Germinal center (tissue), 1 donor: ENCODE data around the gene PHF19.

Experiments
- DNase-seq: peaks from one replicate; pipeline ENCODE4 v3.0.0; 2012; ENCODE audit warnings: mixed read lengths, low spot score

PHF19 gene

DNA sequence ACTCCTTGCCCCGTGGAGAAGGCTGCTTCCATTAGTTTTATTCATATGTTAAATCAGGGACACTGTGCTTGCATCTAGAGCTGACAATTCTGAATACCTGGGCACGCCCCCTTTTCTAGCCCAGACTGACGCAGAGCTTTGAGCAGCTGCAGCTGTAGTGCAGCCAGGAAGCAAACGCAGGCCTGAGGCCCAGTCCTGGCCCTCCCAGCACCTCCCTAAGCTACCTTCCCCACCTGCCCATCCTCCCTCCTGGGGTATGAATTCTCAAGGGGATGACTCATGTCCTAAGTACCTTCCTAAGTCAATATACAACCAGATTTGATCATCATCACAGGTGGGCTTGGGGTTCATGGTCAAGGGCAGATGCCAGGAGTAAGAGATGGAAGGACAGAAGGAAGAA lies 3.5 kb downstream of the PHF19 start:
- no peak for DNase-seq

DNA sequence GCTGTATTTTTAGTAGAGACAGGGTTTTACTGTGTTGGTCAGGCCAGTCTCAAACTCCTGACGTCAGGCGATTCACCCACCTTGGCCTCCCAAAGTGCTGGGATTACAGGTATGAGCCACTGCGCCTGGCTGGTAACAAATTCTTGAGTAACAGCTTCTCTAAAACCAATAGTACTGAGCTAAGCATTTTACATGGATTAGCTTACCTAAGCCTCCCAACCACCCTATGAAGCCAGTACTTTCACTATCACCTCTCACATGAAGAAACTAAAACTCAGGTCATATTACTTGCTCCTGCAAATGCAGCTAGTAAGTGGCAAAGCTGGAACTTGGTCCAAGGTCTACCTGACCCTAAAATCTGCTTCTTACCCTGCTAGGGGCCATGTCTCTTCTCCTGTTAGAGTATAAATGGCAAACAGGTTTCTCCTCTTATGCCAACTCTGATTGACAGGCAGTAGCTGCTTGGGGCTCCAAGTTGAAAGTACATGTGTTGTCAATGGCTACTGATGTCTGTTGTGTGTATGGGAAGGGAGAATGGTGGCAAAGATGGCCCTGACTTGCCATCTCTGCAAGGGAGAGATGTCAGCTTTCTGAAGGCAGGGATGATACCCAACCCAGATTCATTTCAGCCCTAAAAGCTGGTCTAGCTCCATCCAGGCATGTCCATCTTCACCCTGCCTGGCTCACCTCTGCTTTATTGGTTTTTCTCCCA lies 4.0 kb downstream of the PHF19 start:
- DNase-seq: no peak

DNA sequence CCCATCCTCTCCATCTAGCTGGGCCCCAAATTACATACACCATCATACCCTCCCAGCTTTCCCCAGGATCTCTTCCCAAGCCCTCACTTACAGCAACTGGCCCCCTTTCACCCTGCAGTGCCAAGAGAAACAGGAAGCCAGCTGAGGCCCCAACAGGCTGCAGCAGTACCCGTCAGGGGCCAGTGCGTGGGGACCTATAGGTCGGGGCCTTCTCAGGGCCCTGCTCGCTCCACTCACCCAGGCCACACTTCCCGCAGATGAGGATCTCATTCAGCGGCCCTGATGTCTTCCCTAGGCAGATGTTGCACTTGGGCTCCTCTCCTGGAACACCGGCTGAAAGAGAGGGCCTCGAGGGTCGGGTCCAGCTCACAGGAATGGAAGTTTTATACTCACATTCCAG lies 6.8 kb downstream of the PHF19 start:
- no peak for DNase-seq

DNA sequence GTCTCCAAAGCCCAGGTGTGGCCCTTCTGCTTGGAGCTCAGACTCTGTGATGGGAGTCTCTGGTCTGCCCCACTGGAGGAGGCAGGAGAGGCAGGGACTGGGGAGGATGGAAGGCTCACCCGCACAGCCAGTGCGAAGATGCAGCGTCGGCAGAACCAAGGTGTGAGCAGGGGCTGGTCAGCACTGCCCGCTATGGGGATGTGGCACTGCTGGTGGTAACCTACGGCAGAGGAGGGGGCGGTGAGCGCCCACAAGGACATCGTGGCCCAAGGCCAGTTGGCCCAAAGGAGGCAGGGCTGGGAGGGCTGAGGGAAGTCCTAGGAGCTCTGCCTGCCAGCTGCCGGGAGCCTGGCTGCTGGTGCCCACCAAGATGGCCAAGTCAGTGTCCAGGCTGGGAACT lies 7.3 kb downstream of the PHF19 start:
- DNase-seq: no peak

DNA sequence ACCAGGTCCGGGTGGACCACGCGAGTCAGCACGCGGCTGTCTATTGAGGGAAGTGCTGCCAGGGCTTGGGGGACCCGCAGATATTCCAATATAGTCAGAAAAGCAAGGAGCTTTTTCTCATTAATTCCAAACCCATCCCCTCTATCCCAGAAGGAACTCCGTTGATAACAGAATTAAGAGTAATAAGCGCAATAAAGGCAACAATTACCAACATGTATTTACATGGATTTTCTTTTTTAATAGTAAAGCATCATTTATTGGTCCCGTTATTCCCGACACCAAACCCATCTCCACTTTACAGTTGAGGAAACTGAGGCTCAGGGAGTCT lies 7.7 kb downstream of the PHF19 start:
- DNase-seq: no peak

DNA sequence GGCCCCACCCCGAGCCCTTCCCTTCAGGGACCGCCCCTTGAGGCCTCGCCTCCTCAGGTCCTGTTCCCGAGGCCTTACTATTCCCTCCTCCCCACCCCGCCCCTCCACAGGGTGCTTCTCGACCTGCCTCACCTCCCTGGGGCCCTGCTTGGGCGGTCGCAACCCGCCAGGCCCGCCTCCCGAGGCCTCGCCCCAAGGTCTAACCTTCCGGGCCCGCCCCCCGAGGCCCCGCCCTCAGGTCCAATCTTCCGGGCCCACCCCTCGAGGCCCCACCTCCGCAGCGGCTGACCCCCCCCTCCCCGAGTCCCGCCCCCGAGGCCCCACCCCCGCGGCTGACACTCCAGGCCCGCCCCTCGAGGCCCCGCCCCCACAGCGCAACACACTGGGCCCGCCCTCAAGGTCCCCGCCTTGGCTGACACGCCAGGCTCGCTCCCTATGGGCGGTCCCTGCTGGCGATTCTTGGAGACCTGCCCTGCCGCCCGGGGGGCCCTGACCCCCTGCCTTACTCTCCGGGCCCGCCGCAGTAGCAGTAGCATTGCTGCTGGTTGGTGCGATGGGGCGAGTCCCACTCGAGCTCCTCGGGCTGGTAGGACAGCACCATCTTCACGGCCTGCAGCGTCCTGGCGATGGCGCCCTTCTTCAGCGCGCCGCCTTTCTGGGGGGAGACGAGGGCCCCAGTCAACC lies 8.2 kb downstream of the PHF19 start:
- peak; percentile 98 for DNase-seq

DNA sequence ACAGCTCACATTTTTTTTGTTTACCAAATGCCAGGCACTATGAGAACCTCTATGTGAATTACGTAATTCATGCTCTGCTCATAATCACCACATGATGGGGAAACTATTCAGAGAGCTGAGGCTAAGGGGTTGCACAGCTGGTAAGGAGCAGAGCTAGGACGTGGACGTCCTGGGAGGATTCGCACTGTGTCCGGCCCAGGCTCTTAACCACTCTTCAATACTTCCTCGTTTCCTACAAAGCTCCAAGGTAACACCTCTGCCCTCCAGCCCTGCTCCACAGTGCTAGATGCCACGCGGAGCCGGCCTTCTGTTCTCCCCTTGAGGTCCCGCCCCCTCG lies 8.7 kb downstream of the PHF19 start:
- no peak for DNase-seq

DNA sequence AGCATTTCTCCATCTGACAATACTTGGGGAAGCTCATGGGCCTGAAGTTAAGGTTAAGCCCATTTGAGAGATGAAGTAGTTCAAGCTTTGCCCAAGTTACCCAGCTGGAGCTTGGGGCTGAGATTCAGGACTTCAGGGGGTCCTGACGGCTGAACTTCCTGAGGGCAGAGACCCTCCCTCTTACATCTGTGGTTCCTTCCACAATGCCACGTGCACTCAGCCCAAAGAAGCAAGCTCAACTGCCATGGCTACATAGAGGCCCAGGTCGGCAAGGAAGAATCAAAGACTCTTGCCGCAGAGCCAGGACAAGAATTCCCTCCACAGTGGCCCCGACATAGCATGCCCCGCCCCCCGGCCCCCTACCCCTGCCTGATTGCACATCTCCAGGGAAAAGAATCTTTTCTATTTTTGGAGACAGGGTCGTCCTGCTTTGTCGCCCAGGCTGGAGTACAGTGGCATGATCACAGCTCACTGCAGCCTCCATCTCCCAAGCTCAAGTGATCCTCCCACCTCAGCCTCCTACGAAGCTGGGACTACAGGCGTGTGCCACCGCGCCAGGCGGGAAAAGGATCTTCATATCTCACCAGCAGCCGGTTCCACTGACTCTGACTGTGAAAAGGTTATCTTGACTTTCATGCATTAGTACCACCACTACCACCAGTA lies 9.2 kb downstream of the PHF19 start:
- DNase-seq: no peak

DNA sequence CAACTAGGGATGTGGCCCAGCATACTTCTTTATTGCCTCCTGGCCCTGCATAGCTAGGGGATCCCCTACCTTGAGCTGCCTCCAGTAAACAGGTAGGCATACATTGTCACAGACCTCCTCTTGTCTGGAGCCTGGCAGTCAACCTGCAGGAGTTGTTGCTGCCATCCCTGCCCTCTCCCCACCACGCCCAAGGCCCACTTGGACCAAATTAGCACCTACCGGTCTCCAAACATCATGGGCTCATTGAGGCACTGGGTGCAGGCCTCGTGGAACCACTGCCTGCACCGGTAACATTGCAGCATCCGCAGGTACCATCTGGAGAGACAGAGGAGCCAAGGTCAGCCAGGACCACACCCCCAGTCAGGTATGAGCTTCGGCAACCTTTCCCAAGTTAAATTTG lies 10.3 kb downstream of the PHF19 start:
- no peak for DNase-seq

DNA sequence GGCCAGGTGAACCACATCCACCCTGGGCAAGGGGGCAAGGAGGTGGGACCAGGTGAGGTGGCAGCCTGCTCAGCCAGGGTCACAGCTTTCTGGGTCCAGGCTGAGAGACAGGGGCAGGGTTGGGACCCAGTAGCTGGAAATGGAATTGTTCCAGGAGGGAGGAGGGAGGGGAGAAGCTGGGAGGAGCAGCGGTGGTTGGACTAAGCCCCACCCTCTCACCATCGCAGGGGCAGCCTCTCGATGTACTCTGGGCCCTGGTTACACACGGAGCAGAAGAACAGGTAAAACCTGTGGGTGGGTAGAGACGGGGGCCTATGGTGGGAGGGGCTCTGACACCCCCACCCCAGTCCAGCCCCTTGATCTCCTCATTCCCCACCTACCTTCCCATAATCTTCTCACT lies 11.2 kb downstream of the PHF19 start:
- no peak for DNase-seq

DNA sequence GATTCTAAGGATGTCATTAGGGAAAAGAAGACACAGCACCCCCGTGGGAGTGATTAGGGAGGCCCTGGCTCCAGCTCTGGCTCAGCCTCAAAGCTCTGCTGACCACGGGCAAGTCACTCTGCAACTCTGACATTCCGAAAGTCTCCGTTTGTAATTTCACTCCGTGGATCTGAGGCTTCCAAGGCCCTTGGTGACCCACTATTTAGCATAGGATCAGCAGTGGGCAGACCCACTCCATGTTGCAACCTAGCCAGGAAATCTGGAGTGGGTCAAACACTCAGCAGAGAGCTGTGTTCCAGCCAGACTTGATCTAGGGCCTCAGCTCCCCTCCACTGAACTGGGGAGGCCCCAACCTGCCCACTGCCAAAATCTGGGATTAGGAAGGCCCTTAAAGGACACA lies 11.8 kb downstream of the PHF19 start:
- no peak for DNase-seq

DNA sequence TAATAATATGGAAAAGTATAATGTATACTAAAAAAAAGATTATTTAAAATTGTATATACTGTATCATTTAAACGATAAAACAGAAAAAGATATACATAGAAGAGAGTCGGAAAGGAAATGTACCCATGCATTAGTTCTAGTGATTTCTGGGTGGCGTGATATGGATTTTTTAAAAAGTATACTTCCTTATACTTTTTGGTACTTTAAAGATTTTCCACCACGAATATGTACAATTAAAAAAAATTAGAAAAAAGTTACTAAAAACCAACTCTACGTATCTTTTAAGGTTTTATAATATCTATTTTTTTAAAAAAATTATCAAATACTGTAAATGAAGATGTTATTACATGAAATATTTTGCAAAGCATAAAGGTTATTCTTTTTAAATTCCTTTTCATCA lies 12.3 kb downstream of the PHF19 start:
- DNase-seq: no peak

DNA sequence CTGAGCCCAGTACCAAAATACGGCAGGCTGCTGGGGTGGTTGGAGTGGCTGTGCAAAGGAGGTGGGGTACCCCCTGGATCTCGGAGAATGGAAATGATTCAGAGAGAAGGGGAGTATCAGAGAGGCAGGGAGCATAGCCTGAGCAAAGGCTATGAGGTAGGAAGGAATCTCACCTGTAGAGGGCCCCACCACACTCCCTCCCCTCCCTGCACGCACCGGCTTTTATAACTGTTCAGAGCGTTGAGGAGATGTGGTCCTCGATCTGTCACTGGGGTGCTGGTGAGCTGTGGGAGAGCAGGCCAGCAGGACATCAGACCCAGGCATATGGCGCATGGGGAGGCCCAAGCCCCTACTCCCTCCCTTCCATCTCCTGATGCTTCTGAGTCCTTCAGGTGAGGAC lies 13.2 kb downstream of the PHF19 start:
- DNase-seq: no peak

DNA sequence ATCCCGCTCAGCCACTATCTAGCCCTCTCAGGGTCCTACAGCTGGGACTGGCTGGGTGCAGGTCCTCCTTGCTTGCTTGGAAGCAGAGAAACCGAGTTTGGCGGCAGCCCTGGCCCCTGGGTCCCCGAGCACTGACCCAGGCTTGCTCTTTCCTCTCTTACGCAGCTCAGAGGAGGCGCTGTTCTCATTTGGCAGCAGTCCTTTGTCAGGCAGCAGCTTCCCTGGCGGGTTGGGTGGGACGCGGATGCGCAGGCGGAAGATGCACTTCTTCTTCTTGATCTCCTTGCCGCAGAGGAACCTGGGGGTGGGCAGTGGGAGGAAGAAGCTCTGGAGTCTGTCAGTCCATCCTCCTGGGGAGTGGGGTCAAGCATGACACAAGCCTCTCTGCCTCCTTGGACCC lies 14.5 kb downstream of the PHF19 start:
- DNase-seq: no peak

DNA sequence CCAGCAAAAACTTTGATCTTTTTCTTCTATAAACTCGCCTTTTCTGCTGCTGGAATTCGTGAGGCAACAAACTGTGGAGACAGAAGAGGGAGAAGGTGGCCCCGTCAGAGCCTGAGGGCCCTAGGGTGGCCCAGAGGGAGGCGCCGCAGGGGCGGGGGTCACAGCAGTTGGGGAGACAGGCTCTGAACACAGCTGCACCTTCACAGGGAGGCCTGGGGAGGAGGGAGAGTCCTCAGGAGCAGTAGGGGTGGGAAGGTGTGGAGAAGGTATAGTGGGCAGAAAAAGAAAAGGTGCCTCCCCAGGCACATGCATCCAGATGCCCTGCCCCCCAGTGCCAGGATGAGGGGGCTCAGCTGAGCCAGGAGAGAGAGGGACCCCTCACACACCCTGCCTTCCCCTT lies 15.1 kb downstream of the PHF19 start:
- no peak for DNase-seq

DNA sequence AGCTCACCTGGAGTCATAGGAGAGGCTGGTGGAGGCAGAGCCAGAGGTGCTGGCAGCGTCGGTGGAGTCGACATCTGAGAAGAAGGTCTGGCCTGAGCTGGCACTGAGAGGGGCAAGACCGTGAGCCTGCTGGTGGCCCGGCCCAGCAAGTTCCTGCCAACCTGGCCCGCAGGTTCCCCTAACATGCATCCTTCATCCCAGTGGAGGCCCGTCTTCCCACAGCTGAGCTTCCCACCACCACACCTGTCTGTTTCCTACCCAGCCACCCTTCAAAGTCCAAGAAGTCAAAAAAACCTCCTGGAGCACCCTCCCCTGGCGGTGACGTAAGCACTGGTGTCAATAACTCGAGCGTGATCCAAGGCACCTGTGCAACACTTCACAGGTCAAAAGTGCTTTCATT lies 16.9 kb downstream of the PHF19 start:
- DNase-seq: no peak

DNA sequence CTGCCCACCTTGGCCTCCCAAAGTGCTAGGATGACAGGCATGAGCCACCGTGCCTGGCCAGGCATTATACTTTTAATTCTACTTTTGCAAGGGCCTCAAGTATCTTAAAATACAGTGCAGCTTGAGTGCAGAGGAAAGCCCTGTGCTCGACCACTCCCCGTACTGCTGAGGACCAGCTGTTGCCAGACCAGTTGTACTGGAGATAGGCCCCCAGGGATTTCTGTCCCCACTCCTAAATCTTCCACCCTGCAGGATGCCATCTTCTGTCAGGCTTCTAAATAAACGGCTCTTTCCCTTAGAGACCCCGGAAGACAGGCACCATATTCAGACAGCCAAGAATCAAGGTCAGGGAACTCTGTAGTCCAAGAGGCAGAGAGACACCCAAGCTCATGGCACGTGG lies 17.6 kb downstream of the PHF19 start:
- DNase-seq: no peak

DNA sequence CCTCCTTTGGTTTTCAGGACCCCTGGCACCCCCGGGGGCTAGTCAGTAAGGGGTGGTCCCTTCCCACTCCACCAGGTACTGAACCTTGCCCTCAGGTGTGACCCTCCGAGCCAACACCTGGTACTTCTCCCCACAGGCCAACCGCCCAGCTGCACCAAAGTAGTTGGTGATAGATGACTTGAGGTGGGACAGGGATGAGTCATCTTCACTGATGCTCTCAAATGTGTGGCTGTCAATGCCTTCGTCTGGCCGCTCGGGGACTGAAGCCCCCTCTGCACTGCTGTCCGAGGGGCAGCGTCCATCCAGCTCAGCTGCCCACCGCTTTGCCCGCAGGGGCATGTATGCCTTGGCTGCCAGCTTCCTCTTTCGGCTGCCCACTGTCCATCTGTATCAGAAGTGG lies 19.1 kb downstream of the PHF19 start:
- DNase-seq: no peak

DNA sequence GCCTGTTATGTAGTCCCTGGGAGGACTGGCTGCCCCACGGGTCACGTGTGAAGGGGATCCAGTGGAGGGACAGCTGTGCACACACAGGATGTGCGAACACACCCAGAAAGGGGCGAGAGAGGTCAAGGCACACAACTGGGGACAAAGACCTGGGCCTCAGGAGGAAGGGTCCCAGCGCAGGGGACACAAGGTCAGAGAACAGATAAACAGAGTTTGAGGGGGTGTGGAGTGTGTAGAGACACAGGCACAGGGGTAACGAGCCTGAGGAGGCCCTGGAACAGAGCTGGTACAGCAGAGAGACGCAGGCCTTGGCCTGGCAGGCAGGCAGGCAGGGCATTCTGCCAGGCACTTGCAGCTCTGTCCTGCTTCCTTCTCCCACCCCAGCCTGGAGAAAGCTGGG lies 19.5 kb downstream of the PHF19 start:
- DNase-seq: no peak

DNA sequence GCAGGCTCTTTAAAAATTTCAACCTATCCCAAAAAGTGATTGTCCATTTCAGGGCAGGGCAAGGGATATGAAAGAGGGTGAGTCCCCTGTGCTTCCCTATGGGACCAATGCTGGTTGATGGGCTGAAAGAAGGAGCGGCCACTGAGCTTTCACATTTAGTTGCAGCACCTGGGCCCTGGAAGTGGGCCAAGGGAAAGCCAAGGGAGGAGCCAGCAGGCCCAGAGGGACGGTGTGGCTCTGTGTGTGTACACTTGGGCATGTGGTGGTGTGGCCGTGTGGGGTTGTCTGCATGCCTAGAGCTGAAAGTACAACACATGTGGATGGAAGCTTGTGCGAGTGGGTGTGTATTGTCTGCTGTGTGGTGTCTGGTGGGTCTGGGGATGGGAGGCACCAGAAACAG lies 20.3 kb downstream of the PHF19 start:
- no peak for DNase-seq

DNA sequence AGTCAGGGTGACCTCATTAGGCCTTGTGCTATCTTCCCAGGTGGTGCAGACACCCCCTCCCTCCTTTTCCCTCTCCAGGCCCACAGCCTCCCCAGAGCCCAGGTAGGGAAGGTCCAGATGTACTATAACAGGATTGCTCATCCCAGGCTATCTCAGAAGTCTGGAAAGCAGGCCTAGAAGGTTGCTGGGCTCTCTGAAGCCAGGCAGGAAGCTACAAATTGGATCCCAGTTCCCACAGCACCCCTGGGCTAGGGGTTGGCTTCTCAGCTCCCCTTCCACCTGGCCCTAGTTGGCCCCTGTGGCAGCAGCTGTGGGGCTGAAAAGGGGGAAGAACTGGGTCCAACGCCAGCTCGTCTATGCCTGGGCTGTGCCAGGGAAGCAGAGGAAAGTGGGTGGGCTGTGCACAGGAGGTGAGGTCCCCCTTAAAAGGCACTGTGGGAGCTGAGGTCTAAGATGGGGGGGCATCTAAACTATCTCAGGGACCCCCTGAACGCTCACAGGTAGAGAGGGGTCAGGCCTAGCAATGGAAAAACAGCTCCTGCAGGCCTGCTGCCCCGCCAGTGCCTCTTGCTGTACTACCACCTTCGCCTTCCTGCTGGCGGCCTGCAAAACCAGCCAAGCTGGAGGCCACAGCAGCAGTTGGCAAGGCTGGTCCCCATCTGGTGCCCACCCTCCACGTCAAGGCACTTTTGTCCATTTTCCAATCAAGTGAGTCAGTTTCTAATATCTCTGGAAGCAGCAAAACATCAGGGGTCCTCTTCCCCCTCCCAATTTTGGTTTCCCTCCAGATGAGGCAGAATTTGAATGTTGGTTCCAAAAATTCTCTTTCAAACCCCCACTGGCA lies 20.9 kb downstream of the PHF19 start:
- no peak for DNase-seq

DNA sequence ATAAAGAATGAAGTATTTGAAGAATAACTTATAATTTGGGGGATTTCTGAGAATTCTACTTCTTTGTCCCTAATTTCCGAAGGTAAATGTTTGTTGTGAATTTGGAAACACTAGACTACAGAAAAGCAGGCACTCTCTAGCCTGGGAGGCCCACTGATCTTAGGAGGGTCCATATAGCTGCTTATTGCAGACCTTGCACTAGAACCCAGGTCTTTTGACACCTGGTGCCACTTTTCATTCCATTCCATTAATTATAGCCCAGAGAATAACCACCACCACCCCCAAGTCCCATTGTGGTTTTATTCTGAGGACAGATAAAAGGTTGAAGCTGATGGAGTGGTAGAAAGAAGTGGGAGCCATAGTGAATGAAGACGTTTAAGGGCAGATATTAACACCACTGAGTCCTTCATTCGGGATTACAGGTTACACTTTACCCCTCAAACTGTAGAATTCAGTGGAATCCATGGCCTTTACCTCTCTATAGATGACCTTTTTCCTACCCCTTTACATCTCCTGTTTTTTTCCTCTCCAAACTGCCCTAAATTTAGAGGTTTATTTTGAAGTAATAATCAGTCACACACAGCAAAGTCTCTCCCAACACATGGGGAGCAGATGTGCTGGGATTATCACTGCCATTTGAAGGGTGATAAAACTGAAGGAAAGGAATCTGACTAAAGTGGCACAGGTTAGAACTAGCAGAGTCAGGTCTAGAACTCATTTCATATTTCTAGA lies 22.2 kb downstream of the PHF19 start:
- DNase-seq: no peak
